Measurements from ENCODE around the gene ST3GAL4. TPM values are rescaled to one million over a fixed set of nuclear protein-coding genes. Genes with fewer than 3 reads are reported as not detected.

Gene ST3GAL4
- polyA plus RNA-seq, 2 of the 4 experiments (the other 2 are of a cell fraction) = 11.9 to 17.5 TPM

DNA sequence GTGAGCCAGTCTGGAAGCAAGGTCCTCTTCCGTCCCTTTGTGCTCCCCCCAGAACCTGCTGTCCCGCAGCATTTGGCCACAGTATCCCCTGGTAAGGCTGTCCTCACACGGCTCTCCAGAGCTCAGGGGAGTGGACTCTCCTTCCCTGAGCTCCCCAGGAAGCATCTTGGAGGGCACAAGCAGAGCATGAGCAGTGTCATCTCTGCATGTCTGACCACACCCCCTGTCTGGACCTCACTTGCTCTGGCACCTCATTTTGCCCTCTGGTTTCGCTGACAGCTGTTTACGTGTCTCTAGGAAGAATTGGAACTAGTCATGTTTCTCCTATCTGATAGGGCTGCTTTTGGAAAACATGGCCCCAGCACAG is 36.1 kb upstream of the ST3GAL4 start:
- Histone ChIP-seq H3K4me1 (no peaks in the 10 kb centered on the region), H3K4me2 (no peak overlapping the region), H3K4me3 (no peak overlapping the region), H3K27ac (no peak overlapping the region), H3K9me3 (no peaks in the 10 kb centered on the region)
- WGBS (ENCODE audit: missing lambda C conversion rate) = 88% methylated on average over 5 of the region's 5 CpGs
- FAIRE-seq = no peak
- POLR2A ChIA-PET = no interaction called here
- CTCF ChIA-PET = interaction anchor here (0.9 to 1.9 kb wide), 3 partner anchors 9 to 759 kb away, joined by 3 to 13 read pairs (median 4); no protein-coding TSS in a partner anchor
- no peak for DNase-seq (ENCODE audit: low read depth in 1 of 2, low spot score in 1 of 2)
- no peak for ATAC-seq
- TF ChIP-seq MAFK (IDR thresholded peaks at IDR 0.05; ENCODE audit: partially characterized antibody) (no peak), ZNF302 (CRISPR knock-in tag; IDR thresholded peaks at IDR 0.05) (no peak)

DNA sequence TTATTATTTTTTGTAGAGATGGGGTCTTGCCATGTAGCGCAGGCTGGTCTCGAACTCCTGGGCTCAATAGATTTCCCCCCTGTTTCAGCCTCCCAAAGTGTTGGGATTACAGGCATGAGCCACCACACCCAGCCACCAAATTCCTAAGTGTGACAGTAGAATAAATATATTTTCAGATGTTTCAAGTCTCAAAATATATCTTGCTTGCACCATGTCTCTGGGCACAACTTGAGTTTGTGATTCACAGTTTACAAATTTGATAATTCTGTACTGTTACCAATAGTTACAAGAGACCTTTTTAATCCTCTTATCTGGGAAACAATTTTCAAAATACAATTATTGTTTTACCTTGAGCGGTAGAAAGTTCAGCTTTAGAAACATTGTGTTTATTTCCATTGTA is 32.5 kb upstream of the ST3GAL4 start:
- TF ChIP-seq, protein P1, sequence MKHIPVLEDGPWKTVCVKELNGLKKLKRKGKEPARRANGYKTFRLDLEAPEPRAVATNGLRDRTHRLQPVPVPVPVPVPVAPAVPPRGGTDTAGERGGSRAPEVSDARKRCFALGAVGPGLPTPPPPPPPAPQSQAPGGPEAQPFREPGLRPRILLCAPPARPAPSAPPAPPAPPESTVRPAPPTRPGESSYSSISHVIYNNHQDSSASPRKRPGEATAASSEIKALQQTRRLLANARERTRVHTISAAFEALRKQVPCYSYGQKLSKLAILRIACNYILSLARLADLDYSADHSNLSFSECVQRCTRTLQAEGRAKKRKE (CRISPR knock-in tag; IDR thresholded peaks at IDR 0.05; ENCODE audit: low read depth) = no peak
- TF ChIP-seq EP300 (IDR thresholded peaks at IDR 0.05) (no peak), NFE2L2 (conservative IDR thresholded peaks at IDR 0.05; ENCODE audit: low read length) (no peak)
- CTCF ChIA-PET = no interaction called here
- WGBS (ENCODE audit: missing lambda C conversion rate) = 93% methylated on average over 3 of the region's 3 CpGs
- no peak overlapping the region for H3K4me3 ChIP-seq
- H3K9me3 ChIP-seq = no peaks in the 10 kb centered on the region
- POLR2A ChIA-PET = no interaction called here
- H3K27ac ChIP-seq = no peak overlapping the region
- H3K4me2 ChIP-seq = no peak overlapping the region
- no peak for ATAC-seq
- no peak for DNase-seq (ENCODE audit: low read depth in 1 of 2, low spot score in 1 of 2)
- no peaks in the 10 kb centered on the region for H3K4me1 ChIP-seq
- no peak for FAIRE-seq

DNA sequence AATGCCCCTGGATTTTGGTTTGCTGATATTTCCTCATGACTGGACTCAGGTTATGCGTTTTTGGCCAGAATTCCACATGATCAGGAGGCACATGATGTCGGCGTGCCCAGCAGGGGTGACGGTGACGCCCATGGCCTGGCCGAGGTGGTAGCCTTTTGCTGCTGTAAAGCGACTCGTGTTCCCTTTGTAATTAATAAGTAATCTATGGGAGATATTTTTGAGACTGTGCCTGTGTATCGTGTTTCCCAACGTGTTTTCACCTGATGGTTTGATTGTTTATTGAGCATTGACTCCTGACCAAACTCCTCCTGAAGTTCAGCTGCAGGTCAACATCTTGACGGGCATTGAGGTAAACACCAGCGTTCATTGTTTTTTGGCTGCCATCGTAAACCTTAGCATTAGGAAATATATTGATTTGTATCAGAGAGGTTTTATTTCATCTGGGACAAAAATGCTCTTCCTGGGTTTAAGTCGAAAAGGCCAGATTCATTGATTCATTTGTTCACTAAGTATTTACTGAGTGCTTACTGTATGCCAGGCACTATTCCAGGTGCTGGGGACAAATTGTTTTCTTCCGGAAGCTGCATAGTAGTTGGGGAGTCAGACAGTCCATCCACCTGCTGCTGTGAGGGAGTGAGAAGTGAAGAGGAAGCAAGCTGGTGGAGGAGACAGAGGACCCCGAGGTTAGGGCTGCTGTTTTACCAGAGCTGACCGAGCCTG is 28.0 kb upstream of the ST3GAL4 start:
- Histone ChIP-seq H3K4me2 (no peak overlapping the region), H3K4me1 (peaks cover 6% of the 10 kb centered on the region), H3K4me3 (no peak overlapping the region), H3K9me3 (no peaks in the 10 kb centered on the region), H3K27ac (no peak overlapping the region)
- no peak for FAIRE-seq
- ChIA-PET POLR2A (no interaction called here), CTCF (interaction anchor here (1.1 kb wide), 1 partner anchor 17 kb away, joined by 5 read pairs; no protein-coding TSS in a partner anchor)
- no peak for DNase-seq (ENCODE audit: low read depth in 1 of 2, low spot score in 1 of 2)
- no peak for ATAC-seq
- WGBS (ENCODE audit: missing lambda C conversion rate) = 86% methylated on average over 17 of the region's 17 CpGs
- TF ChIP-seq, protein P2, sequence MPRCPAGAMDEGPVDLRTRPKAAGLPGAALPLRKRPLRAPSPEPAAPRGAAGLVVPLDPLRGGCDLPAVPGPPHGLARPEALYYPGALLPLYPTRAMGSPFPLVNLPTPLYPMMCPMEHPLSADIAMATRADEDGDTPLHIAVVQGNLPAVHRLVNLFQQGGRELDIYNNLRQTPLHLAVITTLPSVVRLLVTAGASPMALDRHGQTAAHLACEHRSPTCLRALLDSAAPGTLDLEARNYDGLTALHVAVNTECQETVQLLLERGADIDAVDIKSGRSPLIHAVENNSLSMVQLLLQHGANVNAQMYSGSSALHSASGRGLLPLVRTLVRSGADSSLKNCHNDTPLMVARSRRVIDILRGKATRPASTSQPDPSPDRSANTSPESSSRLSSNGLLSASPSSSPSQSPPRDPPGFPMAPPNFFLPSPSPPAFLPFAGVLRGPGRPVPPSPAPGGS (IDR thresholded peaks at IDR 0.05) = no peak
- TF ChIP-seq ZFP36 (IDR thresholded peaks at IDR 0.05; ENCODE audit: borderline replicate concordance, partially characterized antibody) (no peak), RNF2 (IDR thresholded peaks at IDR 0.05; ENCODE audit: borderline replicate concordance, low read depth) (no peak), HDAC2 (IDR thresholded peaks at IDR 0.05) (no peak), ZC3H11A (IDR thresholded peaks at IDR 0.05) (no peak), JUNB (IDR thresholded peaks at IDR 0.05) (no peak), NR3C1 (IDR thresholded peaks at IDR 0.05) (no peak), RFX5 (IDR thresholded peaks at IDR 0.05) (no peak), MAZ (IDR thresholded peaks at IDR 0.05; ENCODE audit: borderline replicate concordance, low read depth, low read length) (no peak), EHF (CRISPR knock-in tag; IDR thresholded peaks at IDR 0.05) (no peak), TFCP2L1 (CRISPR knock-in tag; IDR thresholded peaks at IDR 0.05) (no peak), PHF8 (IDR thresholded peaks at IDR 0.05; ENCODE audit: borderline replicate concordance, low read depth) (no peak)
- TF ChIP-seq, protein P3, sequence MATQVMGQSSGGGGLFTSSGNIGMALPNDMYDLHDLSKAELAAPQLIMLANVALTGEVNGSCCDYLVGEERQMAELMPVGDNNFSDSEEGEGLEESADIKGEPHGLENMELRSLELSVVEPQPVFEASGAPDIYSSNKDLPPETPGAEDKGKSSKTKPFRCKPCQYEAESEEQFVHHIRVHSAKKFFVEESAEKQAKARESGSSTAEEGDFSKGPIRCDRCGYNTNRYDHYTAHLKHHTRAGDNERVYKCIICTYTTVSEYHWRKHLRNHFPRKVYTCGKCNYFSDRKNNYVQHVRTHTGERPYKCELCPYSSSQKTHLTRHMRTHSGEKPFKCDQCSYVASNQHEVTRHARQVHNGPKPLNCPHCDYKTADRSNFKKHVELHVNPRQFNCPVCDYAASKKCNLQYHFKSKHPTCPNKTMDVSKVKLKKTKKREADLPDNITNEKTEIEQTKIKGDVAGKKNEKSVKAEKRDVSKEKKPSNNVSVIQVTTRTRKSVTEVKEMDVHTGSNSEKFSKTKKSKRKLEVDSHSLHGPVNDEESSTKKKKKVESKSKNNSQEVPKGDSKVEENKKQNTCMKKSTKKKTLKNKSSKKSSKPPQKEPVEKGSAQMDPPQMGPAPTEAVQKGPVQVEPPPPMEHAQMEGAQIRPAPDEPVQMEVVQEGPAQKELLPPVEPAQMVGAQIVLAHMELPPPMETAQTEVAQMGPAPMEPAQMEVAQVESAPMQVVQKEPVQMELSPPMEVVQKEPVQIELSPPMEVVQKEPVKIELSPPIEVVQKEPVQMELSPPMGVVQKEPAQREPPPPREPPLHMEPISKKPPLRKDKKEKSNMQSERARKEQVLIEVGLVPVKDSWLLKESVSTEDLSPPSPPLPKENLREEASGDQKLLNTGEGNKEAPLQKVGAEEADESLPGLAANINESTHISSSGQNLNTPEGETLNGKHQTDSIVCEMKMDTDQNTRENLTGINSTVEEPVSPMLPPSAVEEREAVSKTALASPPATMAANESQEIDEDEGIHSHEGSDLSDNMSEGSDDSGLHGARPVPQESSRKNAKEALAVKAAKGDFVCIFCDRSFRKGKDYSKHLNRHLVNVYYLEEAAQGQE (IDR thresholded peaks at IDR 0.05) = no peak
- TF ChIP-seq, protein P4, sequence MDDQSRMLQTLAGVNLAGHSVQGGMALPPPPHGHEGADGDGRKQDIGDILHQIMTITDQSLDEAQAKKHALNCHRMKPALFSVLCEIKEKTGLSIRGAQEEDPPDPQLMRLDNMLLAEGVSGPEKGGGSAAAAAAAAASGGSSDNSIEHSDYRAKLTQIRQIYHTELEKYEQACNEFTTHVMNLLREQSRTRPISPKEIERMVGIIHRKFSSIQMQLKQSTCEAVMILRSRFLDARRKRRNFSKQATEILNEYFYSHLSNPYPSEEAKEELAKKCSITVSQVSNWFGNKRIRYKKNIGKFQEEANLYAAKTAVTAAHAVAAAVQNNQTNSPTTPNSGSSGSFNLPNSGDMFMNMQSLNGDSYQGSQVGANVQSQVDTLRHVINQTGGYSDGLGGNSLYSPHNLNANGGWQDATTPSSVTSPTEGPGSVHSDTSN (IDR thresholded peaks at IDR 0.05) = no peak
- TF ChIP-seq, protein P5, sequence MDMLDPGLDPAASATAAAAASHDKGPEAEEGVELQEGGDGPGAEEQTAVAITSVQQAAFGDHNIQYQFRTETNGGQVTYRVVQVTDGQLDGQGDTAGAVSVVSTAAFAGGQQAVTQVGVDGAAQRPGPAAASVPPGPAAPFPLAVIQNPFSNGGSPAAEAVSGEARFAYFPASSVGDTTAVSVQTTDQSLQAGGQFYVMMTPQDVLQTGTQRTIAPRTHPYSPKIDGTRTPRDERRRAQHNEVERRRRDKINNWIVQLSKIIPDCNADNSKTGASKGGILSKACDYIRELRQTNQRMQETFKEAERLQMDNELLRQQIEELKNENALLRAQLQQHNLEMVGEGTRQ (IDR thresholded peaks at IDR 0.05) = no peak
- TF ChIP-seq, protein P6, sequence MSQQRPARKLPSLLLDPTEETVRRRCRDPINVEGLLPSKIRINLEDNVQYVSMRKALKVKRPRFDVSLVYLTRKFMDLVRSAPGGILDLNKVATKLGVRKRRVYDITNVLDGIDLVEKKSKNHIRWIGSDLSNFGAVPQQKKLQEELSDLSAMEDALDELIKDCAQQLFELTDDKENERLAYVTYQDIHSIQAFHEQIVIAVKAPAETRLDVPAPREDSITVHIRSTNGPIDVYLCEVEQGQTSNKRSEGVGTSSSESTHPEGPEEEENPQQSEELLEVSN (IDR thresholded peaks at IDR 0.05; ENCODE audit: borderline replicate concordance, low read depth) = no peak
- TF ChIP-seq, protein P7, sequence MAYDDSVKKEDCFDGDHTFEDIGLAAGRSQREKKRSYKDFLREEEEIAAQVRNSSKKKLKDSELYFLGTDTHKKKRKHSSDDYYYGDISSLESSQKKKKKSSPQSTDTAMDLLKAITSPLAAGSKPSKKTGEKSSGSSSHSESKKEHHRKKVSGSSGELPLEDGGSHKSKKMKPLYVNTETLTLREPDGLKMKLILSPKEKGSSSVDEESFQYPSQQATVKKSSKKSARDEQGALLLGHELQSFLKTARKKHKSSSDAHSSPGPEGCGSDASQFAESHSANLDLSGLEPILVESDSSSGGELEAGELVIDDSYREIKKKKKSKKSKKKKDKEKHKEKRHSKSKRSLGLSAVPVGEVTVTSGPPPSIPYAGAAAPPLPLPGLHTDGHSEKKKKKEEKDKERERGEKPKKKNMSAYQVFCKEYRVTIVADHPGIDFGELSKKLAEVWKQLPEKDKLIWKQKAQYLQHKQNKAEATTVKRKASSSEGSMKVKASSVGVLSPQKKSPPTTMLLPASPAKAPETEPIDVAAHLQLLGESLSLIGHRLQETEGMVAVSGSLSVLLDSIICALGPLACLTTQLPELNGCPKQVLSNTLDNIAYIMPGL (CRISPR knock-in tag; IDR thresholded peaks at IDR 0.05; ENCODE audit: borderline replicate concordance) = no peak
- TF ChIP-seq, protein P8, sequence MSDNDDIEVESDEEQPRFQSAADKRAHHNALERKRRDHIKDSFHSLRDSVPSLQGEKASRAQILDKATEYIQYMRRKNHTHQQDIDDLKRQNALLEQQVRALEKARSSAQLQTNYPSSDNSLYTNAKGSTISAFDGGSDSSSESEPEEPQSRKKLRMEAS (IDR thresholded peaks at IDR 0.05) = no peak

Measured in A549 (cell line).